ENCODE data around the gene DNAH1.
"Not testable (repeated sequence)": the region's sequence is repeated elsewhere in the genome, so short reads cannot be mapped to it uniquely, and the experiment has no call there.

The DNAH1 gene

DNA sequence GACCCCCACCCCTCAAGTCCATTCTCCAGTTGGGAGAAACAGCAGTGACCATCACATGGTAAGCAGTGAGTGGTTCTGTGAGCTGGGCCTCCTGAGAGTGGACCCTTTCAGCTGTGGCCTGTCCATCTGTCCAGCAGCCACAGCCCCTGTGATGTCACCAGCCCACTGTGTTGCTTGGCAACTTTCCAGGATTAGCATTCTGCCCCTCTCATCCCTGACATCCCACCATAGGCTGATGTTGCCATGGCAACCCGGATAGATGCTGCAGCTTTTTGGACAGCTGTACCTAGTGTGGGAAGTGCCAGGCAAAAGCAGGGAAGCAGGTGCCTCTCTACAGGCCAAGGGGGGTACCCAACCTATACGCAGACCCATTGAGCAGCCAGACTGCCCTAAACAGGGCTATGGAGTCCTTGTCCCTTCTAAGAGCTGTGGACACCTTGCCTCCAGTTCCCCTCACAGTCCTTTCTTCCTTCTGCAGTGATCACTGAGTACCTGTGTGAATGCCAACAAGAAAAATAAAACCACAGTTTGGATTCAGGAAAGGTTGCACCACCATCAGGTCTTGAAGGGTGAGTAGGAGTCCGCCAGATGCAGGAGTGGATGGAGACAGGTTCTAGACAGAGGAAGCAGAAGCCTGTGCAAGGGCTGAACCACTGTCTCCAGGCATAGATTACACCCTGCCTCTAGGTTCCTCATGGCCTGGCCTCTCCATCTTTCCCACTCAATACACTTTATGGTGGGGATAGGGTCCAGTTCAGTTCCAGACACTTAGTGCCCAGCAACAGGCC, at the start of gene DNAH1:
TSS of gene DNAH1 (plus strand) at position 343 of the 788 bp plus-strand sequence. CDS start 6,124 bp downstream, outside the sequence.
- in situ Hi-C loops (cut with MboI; ENCODE audit: low sequenced_read_pairs): no loop called here

GRCh38 chr3:52268036-52268435, 48.1 kb upstream of the DNAH1 start:
- in situ Hi-C loops (cut with MboI; ENCODE audit: low sequenced_read_pairs): no loop called here

DNA sequence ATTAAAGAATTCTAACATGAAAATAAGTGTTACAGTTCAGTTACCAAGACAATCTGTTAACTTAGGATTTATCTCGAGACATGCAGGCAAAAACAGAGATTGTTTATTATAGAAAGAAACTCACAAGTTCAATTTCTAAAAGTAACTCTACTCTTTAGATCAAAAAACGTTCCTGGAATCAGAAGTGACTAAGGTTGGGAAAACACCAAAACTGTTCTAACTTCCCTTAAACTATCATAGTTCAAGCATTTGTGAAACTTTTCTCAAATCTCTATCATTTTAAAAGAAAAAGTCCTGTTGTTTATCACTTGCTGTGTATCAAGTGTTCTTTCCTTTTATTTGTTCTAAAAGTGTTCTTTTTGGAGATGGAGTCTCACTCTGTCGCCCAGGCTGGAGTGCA, 46.3 kb upstream of the DNAH1 start:
- in situ Hi-C loops (cut with MboI; ENCODE audit: low sequenced_read_pairs): no loop called here

GRCh38 chr3:52270252-52270754, 45.8 kb upstream of the DNAH1 start:
- in situ Hi-C loops (cut with MboI; ENCODE audit: low sequenced_read_pairs): no loop called here

DNA sequence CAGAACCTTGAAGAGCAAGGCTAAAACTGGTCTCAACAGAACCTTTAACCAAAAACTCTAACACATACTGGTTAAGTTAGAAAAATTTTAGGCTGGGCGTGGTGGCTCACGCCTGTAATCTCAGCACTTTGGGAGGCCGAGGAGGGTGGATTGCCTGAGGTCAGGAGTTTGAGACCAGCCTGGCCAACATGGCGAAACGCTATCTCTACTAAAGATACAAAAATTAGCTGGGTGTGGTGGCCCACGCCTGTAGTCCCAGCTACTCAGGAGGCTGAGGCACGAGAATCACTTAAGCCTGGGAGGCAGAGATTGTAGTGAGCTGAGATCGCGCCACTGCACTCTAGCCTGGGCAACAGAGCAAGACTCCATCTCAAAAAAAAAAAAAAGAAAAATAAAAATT, 43.9 kb upstream of the DNAH1 start:
- in situ Hi-C loops (cut with MboI; ENCODE audit: low sequenced_read_pairs): not testable (repeated sequence)

GRCh38 chr3:52272831-52273230, 43.3 kb upstream of the DNAH1 start:
- in situ Hi-C loops (cut with MboI; ENCODE audit: low sequenced_read_pairs): no loop called here

- in situ Hi-C loops (cut with MboI; ENCODE audit: low sequenced_read_pairs): not testable (repeated sequence)
These were observed 41.3 kb upstream of the DNAH1 start for GRCh38 chr3:52274781-52275180.

DNA sequence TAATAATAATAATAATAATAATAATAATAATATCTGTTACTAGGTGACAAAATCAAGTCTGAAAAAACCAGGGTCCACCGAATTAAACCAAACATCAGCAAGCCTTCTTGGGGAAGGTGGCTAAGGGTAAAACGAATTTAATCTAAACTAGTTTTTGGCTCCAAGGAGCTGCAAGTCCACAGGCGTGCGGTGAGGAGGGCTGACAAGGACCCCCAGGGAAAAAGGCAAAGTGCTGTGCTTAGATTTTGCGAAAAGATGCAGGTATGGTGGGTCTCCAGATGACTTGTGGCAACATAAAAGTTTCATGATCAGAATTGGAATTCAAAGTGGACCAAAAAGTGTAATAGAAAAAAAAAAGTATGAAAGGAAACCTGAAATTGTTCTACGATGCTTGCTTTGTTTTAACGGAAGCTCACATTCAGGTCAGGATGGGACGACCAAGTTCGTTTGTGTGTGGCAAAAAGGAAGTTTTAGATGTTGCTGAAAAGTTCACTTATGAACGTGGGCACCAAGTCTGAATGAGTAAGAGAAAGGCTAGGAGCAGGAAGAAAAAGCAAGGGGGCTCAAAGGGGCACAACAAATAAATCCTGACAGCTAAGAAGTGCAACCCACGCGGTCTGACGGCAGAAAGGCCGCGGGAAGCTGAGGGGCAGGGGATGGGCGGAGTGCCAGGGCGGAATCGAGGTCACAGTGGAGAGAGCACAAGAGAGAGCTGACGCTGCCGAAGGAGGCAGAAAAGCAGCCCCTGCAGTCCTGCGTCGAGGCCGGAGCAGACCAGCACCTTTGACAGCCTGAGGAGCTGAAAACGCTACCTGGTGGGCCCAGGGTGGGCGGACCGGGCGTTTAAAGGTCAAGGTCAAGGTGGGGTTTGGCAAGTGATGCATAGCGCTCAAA, 38.8 kb upstream of the DNAH1 start:
- in situ Hi-C loops (cut with MboI; ENCODE audit: low sequenced_read_pairs): no loop called here

GRCh38 chr3:52277972-52278509, 38.1 kb upstream of the DNAH1 start:
- in situ Hi-C loops (cut with MboI; ENCODE audit: low sequenced_read_pairs): no loop called here

DNA sequence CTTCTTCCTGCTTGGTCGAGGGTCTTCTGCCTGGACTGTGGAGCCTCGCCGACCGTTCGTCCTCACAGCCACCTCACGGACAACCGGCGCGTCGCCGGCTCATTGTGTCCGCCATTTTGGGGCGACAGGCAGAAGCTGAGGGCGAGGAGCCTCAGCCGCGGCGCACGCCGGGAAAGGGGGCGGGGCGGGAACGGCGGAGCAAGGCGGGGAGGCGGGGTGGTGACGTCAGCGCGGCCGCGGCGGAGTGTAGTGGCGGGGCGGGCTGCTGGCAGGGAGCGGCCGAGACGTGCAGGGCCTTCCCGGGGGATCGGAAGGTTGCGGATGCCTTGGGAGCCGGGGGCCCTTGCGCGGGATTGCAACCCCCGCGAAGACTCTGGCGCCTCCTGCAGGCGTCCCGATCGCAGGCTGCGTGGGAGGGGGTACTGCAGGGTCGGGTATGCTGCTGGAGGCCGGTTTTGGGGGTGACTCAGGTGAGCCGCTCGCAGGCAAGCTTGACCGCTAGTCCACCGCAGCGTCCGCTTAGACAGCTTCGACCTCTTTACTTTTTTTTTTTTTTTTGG, 37.5 kb upstream of the DNAH1 start, which contains the start of gene WDR82:
TSS of gene WDR82 (minus strand) at position 140 of the 560 bp plus-strand sequence. CDS start 288 bp downstream, outside the sequence.
- in situ Hi-C loops (cut with MboI; ENCODE audit: low sequenced_read_pairs): no loop called here

DNA sequence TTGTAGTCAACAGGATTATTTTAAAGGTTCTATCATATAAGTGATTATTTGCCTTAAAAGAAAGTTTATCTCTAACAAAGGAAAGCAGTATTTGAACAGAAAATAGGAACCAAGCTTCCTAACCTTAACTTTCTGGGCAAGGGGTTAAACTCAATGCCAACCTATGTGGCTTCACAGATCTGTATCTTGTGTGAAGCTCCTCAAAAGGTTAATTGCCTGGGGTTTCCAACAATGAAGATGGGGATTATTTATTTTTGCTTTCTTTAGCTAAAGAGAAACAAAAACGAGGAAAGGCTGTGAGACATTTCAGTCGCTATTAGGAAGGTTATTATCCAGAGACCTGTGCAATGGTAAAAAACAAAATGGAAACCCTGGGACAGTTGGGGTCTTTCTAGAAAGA, 36.5 kb upstream of the DNAH1 start:
- in situ Hi-C loops (cut with MboI; ENCODE audit: low sequenced_read_pairs): no loop called here

DNA sequence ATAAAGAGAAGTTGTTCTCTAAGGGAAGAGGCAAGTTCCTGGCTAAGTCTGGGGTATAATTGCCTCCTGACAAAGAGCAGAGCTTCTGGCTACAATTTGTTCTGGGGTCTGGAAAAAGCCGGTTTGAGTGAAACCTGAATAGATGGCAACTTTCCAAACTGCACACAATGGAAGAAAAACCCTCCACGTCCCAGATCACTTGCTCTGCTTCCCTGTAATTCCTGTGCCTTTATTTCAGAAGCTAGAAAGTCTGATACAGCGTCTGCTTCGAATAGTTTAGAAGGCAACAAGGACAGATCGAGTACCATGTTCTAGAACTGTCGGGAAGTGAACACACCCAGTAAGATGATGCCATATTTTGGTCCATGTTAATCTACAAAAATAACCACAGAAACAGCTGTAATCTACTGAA, 36.1 kb upstream of the DNAH1 start:
- in situ Hi-C loops (cut with MboI; ENCODE audit: low sequenced_read_pairs): no loop called here

GRCh38 chr3:52281981-52282801, 33.9 kb upstream of the DNAH1 start:
- in situ Hi-C loops (cut with MboI; ENCODE audit: low sequenced_read_pairs): no loop called here

- in situ Hi-C loops (cut with MboI; ENCODE audit: low sequenced_read_pairs): no loop called here
These were observed 32.8 kb upstream of the DNAH1 start for GRCh38 chr3:52283306-52283705.

- in situ Hi-C loops (cut with MboI; ENCODE audit: low sequenced_read_pairs): not testable (repeated sequence)
These were observed 32.1 kb upstream of the DNAH1 start for GRCh38 chr3:52284051-52284450.

DNA sequence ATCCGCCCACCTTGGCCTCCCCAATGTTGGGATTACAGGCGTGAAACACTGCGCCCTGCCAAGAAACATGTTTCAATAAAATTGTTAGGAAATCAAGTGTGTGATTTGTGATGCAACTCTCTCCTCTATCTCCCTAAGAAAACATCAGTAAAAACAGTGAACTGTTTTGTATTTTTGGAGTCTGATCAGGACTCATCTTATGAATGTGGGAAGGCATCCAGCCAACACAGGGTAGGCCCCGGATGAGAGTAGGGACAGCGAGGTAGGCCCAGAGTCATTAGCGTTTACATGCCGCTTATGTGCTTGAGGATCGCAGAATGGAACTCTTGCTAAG, 29.4 kb upstream of the DNAH1 start:
- in situ Hi-C loops (cut with MboI; ENCODE audit: low sequenced_read_pairs): no loop called here

- in situ Hi-C loops (cut with MboI; ENCODE audit: low sequenced_read_pairs): no loop called here
These were observed 27.4 kb upstream of the DNAH1 start for GRCh38 chr3:52288674-52289073.

GRCh38 chr3:52289338-52289746, 26.8 kb upstream of the DNAH1 start:
- in situ Hi-C loops (cut with MboI; ENCODE audit: low sequenced_read_pairs): no loop called here

DNA sequence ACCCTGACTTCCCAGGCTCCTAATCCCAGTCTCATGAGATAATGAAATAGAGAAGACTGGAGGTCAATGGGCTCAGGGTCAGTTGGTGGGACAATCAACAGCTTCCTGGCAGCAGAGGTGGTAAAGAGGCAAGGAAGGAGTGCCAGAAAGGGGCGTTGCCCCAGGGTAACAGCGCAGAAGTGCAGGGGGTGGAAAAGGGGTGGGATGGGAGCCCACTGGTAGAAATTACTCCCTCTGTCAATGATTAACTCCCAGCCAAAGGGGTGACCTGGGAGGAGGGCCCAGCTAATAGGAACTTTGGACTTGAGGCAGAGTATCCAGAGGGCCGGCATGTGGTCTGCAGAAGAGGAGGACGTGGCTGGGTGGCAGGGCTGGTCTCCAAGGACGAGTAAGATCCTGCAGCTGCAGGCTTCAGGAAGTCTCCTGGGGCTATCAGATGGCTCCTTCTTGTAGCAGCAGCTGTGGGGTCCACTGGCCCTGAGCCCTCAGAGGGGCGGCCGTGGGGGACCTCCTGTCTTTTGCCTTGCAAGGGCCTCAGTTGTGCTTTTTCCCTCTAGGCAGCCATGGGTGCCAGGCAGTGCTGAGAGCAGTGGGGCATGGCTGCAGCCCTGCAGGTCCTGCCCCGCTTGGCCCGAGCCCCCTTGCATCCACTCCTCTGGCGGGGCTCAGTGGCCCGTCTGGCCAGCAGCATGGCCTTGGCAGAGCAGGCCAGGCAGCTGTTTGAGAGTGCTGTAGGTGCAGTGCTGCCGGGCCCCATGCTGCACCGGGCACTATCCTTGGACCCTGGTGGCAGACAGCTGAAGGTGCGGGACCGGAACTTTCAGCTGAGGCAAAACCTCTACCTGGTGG, 26.1 kb upstream of the DNAH1 start:
- in situ Hi-C loops (cut with MboI; ENCODE audit: low sequenced_read_pairs): no loop called here
